HUES64 (cell line): ENCODE results near the gene BRICD5.

Experiments used
- H3K27ac ChIP-seq: 2 replicates; pipeline ENCODE4 v1.7.0; 2013; ENCODE audit warnings: low read depth, low read length, inconsistent platforms
- H3K27me3 ChIP-seq: 2 replicates; pipeline ENCODE4 v1.6.1; 2013; ENCODE audit warnings: mild to moderate bottlenecking, low read length; ENCODE audit not compliant: insufficient read depth
- H3K36me3 ChIP-seq: 2 replicates; pipeline ENCODE4 v1.6.1; 2013; ENCODE audit warnings: mild to moderate bottlenecking, low read length; ENCODE audit not compliant: insufficient read depth
- H3K4me1 ChIP-seq: 2 replicates; pipeline ENCODE4 v1.6.1; 2013; ENCODE audit warnings: mild to moderate bottlenecking, low read length, moderate library complexity; ENCODE audit not compliant: insufficient read depth
- H3K4me3 ChIP-seq: 2 replicates; pipeline ENCODE4 v1.5.1; 2013; ENCODE audit warnings: mild to moderate bottlenecking, low read length, moderate library complexity
- H3K9ac ChIP-seq: 2 replicates; pipeline ENCODE4 v1.6.1; 2013; ENCODE audit warnings: mild to moderate bottlenecking, low read depth, low read length
- H3K9me3 ChIP-seq: 2 replicates; pipeline ENCODE4 v1.6.1; 2013; ENCODE audit warnings: low read depth, low read length; ENCODE audit not compliant: insufficient read depth
- WGBS: fragments of 150-250, 120-280 bp; methylation state at CpG from one replicate; pipeline ENCODE4 v1.1.7; 2013; ENCODE audit warnings: missing lambda C conversion rate; 5-methylcytosine and 5-hydroxymethylcytosine counted together

BRICD5 gene

DNA sequence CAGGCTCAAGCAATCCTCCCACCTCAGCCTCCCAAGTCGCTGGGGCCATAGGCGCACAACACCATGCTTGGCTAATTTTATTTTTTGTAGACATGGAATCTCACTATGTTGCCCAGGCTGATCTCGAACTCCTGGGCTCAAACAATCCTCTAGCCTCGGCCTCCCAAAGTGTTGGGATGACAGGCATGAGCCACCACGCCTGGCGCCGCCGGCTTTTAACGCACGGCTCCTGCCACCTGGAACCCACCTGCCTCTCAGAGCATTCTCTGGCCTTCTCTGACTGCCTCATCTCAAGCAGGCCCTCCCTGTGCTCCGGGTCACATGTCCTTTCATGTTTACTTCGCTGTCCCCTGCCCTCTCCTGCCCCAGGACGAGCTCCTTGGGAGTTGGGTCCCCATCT, 24.6 kb downstream of the BRICD5 start:
- 93% methylated on average over 13 of the region's 13 CpGs for WGBS
- H3K9ac ChIP-seq = no peak overlapping the region
- H3K36me3 ChIP-seq = no peaks in the 10 kb centered on the region
- no peaks in the 10 kb centered on the region for H3K4me1 ChIP-seq
- no peak overlapping the region for H3K27ac ChIP-seq
- no peaks in the 10 kb centered on the region for H3K9me3 ChIP-seq
- H3K4me3 ChIP-seq = no peak overlapping the region
- no peaks in the 10 kb centered on the region for H3K27me3 ChIP-seq

DNA sequence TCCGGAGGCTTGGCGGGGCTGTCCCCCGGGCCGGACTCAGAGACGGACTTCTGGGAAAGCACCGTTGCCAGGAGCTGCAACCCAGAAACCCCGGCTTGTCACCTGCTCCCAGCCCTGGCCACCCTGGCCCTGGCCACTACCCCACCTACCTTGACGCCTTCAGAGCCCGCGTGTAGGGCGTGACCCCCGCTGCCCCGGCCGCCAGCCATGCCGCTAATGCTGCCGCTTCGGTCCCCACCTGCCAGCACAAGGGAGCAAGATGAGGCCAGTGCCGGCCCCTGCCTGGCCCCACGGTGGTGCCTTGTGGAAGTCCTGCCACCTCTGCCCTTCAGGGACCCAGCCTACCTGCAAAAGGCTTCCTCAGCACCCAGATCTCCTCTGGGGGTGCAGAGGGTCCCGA, 25.7 kb downstream of the BRICD5 start:
- H3K36me3 ChIP-seq = no peaks in the 10 kb centered on the region
- H3K9me3 ChIP-seq = no peaks in the 10 kb centered on the region
- no peak overlapping the region for H3K9ac ChIP-seq
- H3K4me3 ChIP-seq = no peak overlapping the region
- 93% methylated on average over 20 of the region's 20 CpGs for WGBS
- no peaks in the 10 kb centered on the region for H3K4me1 ChIP-seq
- H3K27me3 ChIP-seq = no peaks in the 10 kb centered on the region
- no peak overlapping the region for H3K27ac ChIP-seq

DNA sequence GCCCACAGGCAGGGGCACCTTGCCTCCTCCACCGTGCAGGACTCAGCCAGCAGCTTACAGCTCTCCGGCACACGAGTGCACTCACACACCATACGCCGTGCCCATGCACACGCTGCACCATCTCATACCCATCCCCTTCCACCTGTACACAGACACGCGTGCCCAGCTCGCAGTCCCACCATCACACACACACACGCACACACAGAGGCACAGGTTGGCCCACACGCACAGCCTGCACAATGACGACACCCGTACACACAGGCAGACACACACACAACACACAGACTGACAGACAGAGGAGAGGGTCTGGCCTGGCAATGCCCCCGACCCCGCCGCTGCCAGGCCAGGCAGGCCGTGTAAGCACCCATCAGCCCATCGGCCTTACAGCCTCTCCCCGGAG, 26.3 kb downstream of the BRICD5 start:
- no peaks in the 10 kb centered on the region for H3K36me3 ChIP-seq
- no peak overlapping the region for H3K9ac ChIP-seq
- no peaks in the 10 kb centered on the region for H3K27me3 ChIP-seq
- H3K9me3 ChIP-seq = no peaks in the 10 kb centered on the region
- H3K27ac ChIP-seq = no peak overlapping the region
- no peaks in the 10 kb centered on the region for H3K4me1 ChIP-seq
- no peak overlapping the region for H3K4me3 ChIP-seq
- WGBS = 94% methylated on average over 19 of the region's 19 CpGs

DNA sequence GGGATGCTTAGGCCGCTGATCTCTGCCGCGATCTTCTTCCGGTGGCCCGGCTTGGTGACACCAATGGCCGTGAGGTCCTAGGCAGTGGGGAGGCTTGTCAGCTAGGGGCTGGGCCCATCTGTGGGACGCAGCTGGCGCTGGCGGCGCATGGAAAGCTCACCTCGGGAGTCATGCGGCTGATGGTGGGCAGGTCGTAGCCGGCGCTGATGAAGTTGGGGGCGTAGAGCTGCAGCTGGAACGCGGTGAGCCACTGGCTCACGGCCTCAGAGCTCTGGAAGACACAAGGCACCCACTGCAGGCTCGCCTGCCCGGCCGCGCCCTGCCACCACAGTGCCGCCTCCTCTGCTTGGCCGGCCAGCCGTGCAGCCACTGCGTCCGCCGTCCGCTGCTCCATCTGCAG, 27.0 kb downstream of the BRICD5 start:
- Histone ChIP-seq H3K4me3 (no peak overlapping the region), H3K36me3 (no peaks in the 10 kb centered on the region), H3K27ac (no peak overlapping the region), H3K4me1 (no peaks in the 10 kb centered on the region), H3K9ac (no peak overlapping the region), H3K27me3 (no peaks in the 10 kb centered on the region), H3K9me3 (no peaks in the 10 kb centered on the region)
- 95% methylated on average over 30 of the region's 30 CpGs for WGBS

DNA sequence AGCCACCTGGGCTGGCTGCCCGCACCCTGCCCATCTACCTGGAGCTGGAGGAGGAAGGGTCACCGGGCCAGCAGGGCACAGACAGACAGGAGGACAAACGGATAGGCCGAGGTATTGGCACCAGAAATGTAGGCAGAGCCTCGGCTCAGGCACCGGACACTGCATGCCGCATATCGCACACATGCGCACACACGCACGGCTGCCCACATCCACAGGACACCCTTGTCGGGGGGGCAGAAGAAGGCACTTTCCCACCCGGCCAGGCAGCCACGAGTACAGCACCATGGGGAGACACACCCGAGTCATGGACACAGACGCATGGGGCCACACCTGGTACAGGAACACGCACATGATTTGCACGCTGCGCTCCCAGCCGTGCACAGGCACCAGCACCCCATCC, 28.7 kb downstream of the BRICD5 start:
- Histone ChIP-seq H3K4me1 (no peaks in the 10 kb centered on the region), H3K9me3 (no peaks in the 10 kb centered on the region), H3K36me3 (peaks cover 4% of the 10 kb centered on the region; the same call in 1 of the 2 replicates), H3K4me3 (no peak overlapping the region), H3K9ac (no peak overlapping the region), H3K27me3 (no peaks in the 10 kb centered on the region), H3K27ac (no peak overlapping the region)
- WGBS = 96% methylated on average over 20 of the region's 20 CpGs

DNA sequence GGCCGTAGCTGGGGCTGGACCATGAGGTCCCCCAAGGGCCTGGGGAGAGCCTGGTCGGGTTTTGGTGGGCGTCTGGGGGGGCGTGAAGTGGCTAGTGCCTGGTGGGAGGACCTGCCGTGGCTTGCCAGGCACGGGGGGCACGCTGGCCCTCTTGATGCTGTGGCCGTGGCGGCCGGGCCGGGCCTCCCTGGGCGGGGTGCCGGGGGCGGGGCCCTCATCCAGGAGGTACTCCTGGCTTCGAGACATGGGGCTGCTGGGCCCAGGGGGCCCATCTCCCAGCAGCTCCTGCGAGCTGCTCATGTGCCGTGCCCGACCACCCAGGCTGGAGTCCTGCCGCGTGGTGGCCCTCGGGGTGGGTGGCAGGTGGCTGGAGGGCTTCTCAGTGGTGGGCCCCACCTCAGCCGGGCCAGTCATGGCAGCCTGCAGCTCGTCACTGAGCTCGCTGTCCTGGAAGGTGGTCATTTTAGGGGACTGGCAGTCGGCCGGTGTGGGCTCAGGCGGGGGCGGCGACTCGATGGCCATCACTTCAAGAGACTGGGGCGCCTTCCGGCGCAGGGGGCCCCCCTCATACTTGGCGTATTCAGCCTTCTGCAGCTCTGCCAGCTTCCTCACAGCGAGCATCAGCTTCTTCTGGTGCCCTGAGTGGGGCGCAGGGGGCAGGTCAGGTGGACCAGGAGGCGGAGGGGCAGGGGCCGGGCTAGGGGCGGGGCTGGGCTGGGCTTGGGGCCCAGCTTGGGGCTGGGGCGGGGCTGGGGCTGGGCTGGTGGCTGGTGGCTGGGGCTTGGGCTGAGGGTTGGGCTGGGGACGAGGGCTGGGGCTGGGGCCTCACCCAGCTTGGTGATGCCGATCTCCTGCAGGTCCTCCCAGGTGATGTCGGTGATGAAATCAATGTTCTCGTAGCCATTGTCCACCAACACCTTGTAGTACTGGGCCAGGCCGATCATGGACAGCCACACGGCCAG, 29.4 kb downstream of the BRICD5 start:
- H3K4me1 ChIP-seq = no peaks in the 10 kb centered on the region
- H3K27ac ChIP-seq = no peak overlapping the region
- no peaks in the 10 kb centered on the region for H3K9me3 ChIP-seq
- H3K27me3 ChIP-seq = no peaks in the 10 kb centered on the region
- peaks cover 10% of the 10 kb centered on the region for H3K36me3 ChIP-seq
- no peak overlapping the region for H3K4me3 ChIP-seq
- no peak overlapping the region for H3K9ac ChIP-seq
- 91% methylated on average over 46 of the region's 46 CpGs for WGBS

DNA sequence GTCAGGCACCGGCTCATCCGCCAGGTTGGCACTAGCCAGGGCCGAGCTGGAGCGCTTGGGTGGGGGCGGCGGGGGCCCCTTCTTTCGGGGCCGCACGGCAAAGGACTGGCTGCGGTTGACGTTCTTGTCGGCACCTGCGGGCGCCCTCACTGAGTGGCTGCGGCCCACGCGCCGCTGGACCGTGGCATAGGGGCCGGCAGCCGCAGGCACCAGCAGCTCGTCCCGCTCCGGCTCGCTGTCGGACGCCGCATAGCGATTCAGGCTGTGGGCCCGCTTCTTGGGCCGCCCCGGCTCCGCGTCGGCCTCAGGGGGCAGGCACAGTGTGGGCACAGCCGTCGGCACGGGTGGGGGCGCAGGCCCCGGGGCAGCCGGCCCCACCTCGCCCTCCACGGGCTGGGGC, 30.2 kb downstream of the BRICD5 start:
- no peaks in the 10 kb centered on the region for H3K27me3 ChIP-seq
- H3K9ac ChIP-seq = no peak overlapping the region
- 95% methylated on average over 43 of the region's 43 CpGs for WGBS
- H3K4me1 ChIP-seq = no peaks in the 10 kb centered on the region
- H3K36me3 ChIP-seq = peaks cover 17% of the 10 kb centered on the region
- H3K27ac ChIP-seq = no peak overlapping the region
- H3K9me3 ChIP-seq = no peaks in the 10 kb centered on the region
- H3K4me3 ChIP-seq = no peak overlapping the region

DNA sequence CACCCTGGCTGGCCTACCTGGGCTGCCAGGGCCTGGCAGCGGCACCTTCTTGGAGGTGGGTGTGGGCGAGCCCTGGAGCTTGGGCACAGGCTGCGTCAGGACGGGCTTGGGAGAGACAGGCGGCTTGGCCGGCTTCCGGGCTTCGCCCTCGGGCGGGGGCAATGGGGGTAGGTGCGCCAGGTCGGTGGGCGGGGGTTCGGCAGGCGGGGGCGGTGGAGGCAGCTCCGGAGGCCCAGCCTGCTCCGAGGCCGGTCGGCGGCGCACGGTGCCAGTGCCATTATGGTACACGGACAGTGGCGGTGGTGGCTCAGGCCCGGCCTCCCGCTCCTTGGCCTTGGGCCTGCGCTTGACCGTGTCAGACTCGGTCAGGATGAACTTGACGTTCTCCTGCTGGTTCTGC, 31.1 kb downstream of the BRICD5 start:
- WGBS = 96% methylated on average over 31 of the region's 31 CpGs
- no peaks in the 10 kb centered on the region for H3K4me1 ChIP-seq
- H3K27ac ChIP-seq = no peak overlapping the region
- peaks cover 26% of the 10 kb centered on the region for H3K36me3 ChIP-seq
- H3K9ac ChIP-seq = no peak overlapping the region
- H3K27me3 ChIP-seq = no peaks in the 10 kb centered on the region
- H3K4me3 ChIP-seq = no peak overlapping the region
- no peaks in the 10 kb centered on the region for H3K9me3 ChIP-seq

DNA sequence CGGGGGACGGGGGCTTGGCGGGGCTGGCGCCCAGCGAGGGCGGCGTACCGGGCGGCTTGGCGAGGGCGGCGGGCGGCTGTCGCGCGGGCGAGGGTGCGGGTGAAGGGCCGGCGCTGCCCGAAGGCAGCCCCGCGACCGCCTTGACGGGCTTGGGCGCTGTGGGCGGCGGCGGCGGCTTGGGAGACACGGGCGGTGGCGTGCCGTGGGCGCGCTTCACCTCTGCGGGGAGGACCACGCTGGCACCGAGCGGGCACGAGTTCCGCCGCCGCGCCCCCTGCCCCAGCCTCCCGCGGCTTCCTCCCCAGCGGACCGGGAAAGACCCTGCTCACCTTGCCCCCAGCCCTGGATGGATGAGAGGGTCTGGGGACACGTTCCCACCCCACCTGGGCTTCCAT, 31.6 kb downstream of the BRICD5 start:
- Histone ChIP-seq H3K4me3 (no peak overlapping the region), H3K9me3 (no peaks in the 10 kb centered on the region), H3K9ac (no peak overlapping the region), H3K27ac (no peak overlapping the region), H3K27me3 (no peaks in the 10 kb centered on the region), H3K4me1 (no peaks in the 10 kb centered on the region), H3K36me3 (peaks cover 31% of the 10 kb centered on the region)
- 97% methylated on average over 50 of the region's 50 CpGs for WGBS

DNA sequence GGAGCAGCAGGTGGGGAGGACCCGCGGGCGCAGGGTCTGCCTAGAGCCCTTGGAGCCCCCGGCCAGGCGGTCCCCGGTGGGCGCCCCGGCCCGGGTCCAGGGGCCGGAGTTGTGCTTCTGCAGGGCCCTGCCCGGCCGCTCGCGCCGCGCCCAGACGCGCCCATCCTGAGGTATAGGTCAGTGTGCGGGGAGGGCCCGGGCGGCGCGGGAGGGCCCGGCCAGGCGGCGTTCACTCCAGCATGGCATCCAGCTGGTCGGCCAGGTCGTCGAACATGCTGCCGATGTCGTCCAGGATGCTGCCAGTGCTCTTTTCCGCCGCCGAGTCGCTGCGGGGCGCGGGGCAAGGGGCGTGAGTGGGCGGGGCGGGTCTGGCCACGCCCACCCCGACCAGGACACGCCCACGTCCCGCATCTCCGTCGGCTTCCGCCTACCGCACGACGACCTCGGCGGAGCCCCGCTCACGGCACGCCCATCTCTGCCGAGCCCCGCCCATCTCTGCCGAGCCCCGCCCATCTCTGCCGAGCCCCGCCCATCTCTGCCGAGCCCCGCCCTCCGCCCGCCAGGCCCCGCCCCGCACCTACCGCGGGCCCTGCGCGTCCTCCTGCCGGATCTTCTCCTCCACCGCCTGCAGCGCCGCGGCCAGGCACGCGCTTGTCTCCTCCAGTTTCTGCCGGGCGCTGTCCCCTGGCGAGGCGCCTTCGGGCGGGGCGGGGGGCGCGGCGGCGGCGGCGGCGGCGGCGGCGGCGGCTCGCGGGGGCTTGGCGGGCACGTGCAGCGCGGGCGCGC, 32.1 kb downstream of the BRICD5 start:
- H3K27ac ChIP-seq = no peak overlapping the region
- peaks cover 35% of the 10 kb centered on the region for H3K36me3 ChIP-seq
- H3K9me3 ChIP-seq = no peaks in the 10 kb centered on the region
- 79% methylated on average over 105 of the region's 106 CpGs for WGBS
- no peaks in the 10 kb centered on the region for H3K27me3 ChIP-seq
- no peak overlapping the region for H3K9ac ChIP-seq
- no peak overlapping the region for H3K4me3 ChIP-seq
- no peaks in the 10 kb centered on the region for H3K4me1 ChIP-seq

DNA sequence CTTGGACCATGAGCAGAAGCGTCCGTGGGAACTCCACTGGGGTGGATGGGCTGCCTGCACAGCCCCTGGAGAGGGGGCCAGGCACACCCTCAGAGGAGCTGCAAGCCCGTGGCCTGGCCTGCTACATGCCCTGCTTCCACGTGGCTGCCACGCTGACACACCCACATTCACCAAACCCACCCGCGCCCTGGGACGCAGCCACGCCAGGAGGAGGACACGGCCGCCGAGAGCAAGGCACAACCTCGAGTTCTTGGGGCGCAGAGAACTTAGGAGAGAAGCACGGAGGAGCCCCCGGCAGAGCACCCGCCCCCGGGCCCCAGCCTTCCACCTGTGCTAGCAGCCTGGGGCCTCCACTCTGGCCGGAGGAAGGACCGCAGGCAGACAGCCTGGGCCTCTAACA, 33.1 kb downstream of the BRICD5 start:
- Histone ChIP-seq H3K27ac (no peak overlapping the region), H3K27me3 (no peaks in the 10 kb centered on the region), H3K9me3 (no peaks in the 10 kb centered on the region), H3K9ac (no peak overlapping the region), H3K4me1 (no peaks in the 10 kb centered on the region), H3K36me3 (peaks cover 44% of the 10 kb centered on the region), H3K4me3 (no peak overlapping the region)
- WGBS = 98% methylated on average over 20 of the region's 20 CpGs
